ENCODE results near the gene RDH14. TPM values are rescaled to one million over a fixed set of nuclear protein-coding genes. Genes with fewer than 3 reads are reported as not detected.

RDH14 gene
- polyA plus RNA-seq, 3 donors = 14.6 to 18.0 (median 15.9) TPM

- no peak overlapping the region for H3K27ac ChIP-seq (ENCODE audit: low read depth, low read length)
- 93 to 94% (median 94%) methylated on average over 36 to 37 of the region's 37 CpGs for WGBS, 3 donors
Observed at GRCh38 chr2:18583905-18584607, 23.6 kb upstream of the RDH14 start.

GRCh38 chr2:18580606-18581005 lies 20.2 kb upstream of the RDH14 start:
- H3K27ac ChIP-seq (ENCODE audit: low read depth, low read length) = no peak overlapping the region
- WGBS, 3 donors = 93 to 97% (median 95%) methylated on average over 3 of the region's 3 CpGs

GRCh38 chr2:18578033-18578432 lies 17.6 kb upstream of the RDH14 start:
- H3K27ac ChIP-seq (ENCODE audit: low read depth, low read length) = no peak overlapping the region

GRCh38 chr2:18566145-18566769 lies 5.8 kb upstream of the RDH14 start:
- H3K27ac ChIP-seq (ENCODE audit: low read depth, low read length) = no peak overlapping the region
- 73 to 86% (median 85%) methylated on average over 1 of the region's 1 CpG for WGBS, 3 donors

- 0 to 2% (median 1%) methylated on average over 3 of the region's 3 CpGs for WGBS, 3 donors
Observed at GRCh38 chr2:18560797-18561085, 288 bp upstream of the RDH14 start.

GRCh38 chr2:18559531-18560030 lies 872 bp downstream of the RDH14 start:
- WGBS, 3 donors = 1 to 3% (median 1%) methylated on average over 11 of the region's 11 CpGs

More at GRCh38 chr2:18560797-18561085, 288 bp upstream of the RDH14 start:
- H3K27ac ChIP-seq (ENCODE audit: low read depth, low read length) = no peak overlapping the region

GRCh38 chr2:18558458-18558857 lies 2.0 kb downstream of the RDH14 start:
- no peak overlapping the region for H3K27ac ChIP-seq (ENCODE audit: low read depth, low read length)
- 54 to 75% (median 73%) methylated on average over 1 of the region's 1 CpG for WGBS, 3 donors

More at GRCh38 chr2:18559531-18560030, 872 bp downstream of the RDH14 start:
- H3K27ac ChIP-seq (ENCODE audit: low read depth, low read length) = peak overlapping the region; percentile 71

- H3K27ac ChIP-seq (ENCODE audit: low read depth, low read length) = no peak overlapping the region
- whole genome bisulfite sequencing, 3 donors = 60 to 86% (median 69%) methylated on average over 2 of the region's 2 CpGs
Observed at GRCh38 chr2:18557121-18557520, 3.3 kb downstream of the RDH14 start.

- H3K27ac ChIP-seq (ENCODE audit: low read depth, low read length) = no peak overlapping the region
Observed at GRCh38 chr2:18552351-18553077, 7.9 kb downstream of the RDH14 start.

GRCh38 chr2:18551623-18552022 lies 8.8 kb downstream of the RDH14 start:
- WGBS, 3 donors = 69 to 83% (median 76%) methylated on average over 2 of the region's 2 CpGs
- H3K27ac ChIP-seq (ENCODE audit: low read depth, low read length) = no peak overlapping the region

More at GRCh38 chr2:18552351-18553077, 7.9 kb downstream of the RDH14 start:
- 63 to 68% (median 67%) methylated on average over 3 of the region's 3 CpGs for WGBS, 3 donors

GRCh38 chr2:18551169-18551568 lies 9.3 kb downstream of the RDH14 start:
- no peak overlapping the region for H3K27ac ChIP-seq (ENCODE audit: low read depth, low read length)
- 38 to 94% (median 91%) methylated on average over 1 of the region's 1 CpG for WGBS, 3 donors

- 63 to 87% (median 80%) methylated on average over 2 of the region's 2 CpGs for WGBS, 3 donors
- no peak overlapping the region for H3K27ac ChIP-seq (ENCODE audit: low read depth, low read length)
Observed at GRCh38 chr2:18550433-18550832, 10.0 kb downstream of the RDH14 start.

- WGBS, 3 donors = 79 to 94% (median 91%) methylated on average over 2 of the region's 2 CpGs
- H3K27ac ChIP-seq (ENCODE audit: low read depth, low read length) = no peak overlapping the region
Observed at GRCh38 chr2:18549083-18549482, 11.4 kb downstream of the RDH14 start.

GRCh38 chr2:18548621-18549020 lies 11.8 kb downstream of the RDH14 start:
- 59 to 75% (median 66%) methylated on average over 1 of the region's 1 CpG for WGBS, 3 donors
- no peak overlapping the region for H3K27ac ChIP-seq (ENCODE audit: low read depth, low read length)

GRCh38 chr2:18546567-18546966 lies 13.9 kb downstream of the RDH14 start:
- WGBS, 3 donors = 73 to 81% (median 76%) methylated on average over 2 of the region's 2 CpGs
- no peak overlapping the region for H3K27ac ChIP-seq (ENCODE audit: low read depth, low read length)

- H3K27ac ChIP-seq (ENCODE audit: low read depth, low read length) = no peak overlapping the region
- WGBS, 3 donors = 82 to 93% (median 89%) methylated on average over 4 of the region's 4 CpGs
Observed at GRCh38 chr2:18545384-18545783, 15.1 kb downstream of the RDH14 start.

- H3K27ac ChIP-seq (ENCODE audit: low read depth, low read length) = no peak overlapping the region
- 77 to 85% (median 82%) methylated on average over 3 of the region's 3 CpGs for WGBS, 3 donors
Observed at GRCh38 chr2:18544171-18544570, 16.3 kb downstream of the RDH14 start.

- no peak overlapping the region for H3K27ac ChIP-seq (ENCODE audit: low read depth, low read length)
- WGBS, 3 donors = 87 to 90% (median 88%) methylated on average over 2 of the region's 2 CpGs
Observed at GRCh38 chr2:18540872-18541271, 19.6 kb downstream of the RDH14 start.

- WGBS, 3 donors = 77 to 89% (median 88%) methylated on average over 1 of the region's 1 CpG
- H3K27ac ChIP-seq (ENCODE audit: low read depth, low read length) = no peak overlapping the region
Observed at GRCh38 chr2:18536697-18537096, 23.8 kb downstream of the RDH14 start.

All from adipose tissue (tissue), 3 donors.